GM13976 (cell line): Measurements from ENCODE around the gene C12orf54.
"Not testable (repeated sequence)": the region's sequence is repeated elsewhere in the genome, so short reads cannot be mapped to it uniquely, and the experiment has no call there.

Experiments used
- DNase-seq: peaks from one replicate; pipeline ENCODE4 v3.0.0; 2012; ENCODE audit warnings: low spot score
- in situ Hi-C: fragments of 300-500 bp; cut with MboI; formaldehyde crosslinking; loops from one replicate; pipeline ENCODE4 v1.12.0; 2022; ENCODE audit warnings: low sequenced_read_pairs, mixed read lengths, inconsistent platforms; ENCODE audit not compliant: unreplicated experiment
- TF ChIP-seq, protein P1 (sequence below): IDR thresholded peaks from 2 replicates; pipeline ENCODE4 v1.5.1; 2012; ENCODE audit warnings: borderline replicate concordance, mild to moderate bottlenecking; ENCODE audit not compliant: insufficient read depth; ENCODE audit errors: extremely low read depth, missing control alignments, control extremely low read depth

The C12orf54 gene

GRCh38 chr12:48482930-48483329 is 632 bp downstream of the C12orf54 start:
- DNase-seq: no peak
- TF ChIP-seq, protein P1, sequence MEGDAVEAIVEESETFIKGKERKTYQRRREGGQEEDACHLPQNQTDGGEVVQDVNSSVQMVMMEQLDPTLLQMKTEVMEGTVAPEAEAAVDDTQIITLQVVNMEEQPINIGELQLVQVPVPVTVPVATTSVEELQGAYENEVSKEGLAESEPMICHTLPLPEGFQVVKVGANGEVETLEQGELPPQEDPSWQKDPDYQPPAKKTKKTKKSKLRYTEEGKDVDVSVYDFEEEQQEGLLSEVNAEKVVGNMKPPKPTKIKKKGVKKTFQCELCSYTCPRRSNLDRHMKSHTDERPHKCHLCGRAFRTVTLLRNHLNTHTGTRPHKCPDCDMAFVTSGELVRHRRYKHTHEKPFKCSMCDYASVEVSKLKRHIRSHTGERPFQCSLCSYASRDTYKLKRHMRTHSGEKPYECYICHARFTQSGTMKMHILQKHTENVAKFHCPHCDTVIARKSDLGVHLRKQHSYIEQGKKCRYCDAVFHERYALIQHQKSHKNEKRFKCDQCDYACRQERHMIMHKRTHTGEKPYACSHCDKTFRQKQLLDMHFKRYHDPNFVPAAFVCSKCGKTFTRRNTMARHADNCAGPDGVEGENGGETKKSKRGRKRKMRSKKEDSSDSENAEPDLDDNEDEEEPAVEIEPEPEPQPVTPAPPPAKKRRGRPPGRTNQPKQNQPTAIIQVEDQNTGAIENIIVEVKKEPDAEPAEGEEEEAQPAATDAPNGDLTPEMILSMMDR: no peak
- in situ Hi-C loops: no loop called here

DNA sequence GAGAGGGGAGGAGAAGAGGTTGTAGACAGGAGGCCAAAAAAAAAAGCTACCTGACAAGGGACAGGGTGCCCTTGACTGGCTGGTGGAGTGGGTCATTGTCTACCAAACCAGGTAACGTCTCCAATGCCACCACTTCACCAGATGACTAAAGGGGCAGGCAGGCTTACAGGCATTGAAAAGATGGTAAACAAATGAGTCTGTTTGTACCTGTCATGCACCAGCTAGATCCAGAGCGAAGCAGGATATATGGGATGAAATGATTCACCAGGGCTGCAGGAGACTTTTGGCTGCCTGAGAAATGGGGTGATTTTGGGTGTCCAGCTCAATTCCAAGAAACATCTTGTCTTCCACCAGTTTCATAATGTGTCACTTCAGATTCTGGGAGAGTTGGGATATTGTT is 4.0 kb downstream of the C12orf54 start:
- DNase-seq: no peak
- in situ Hi-C loops: no loop called here
- TF ChIP-seq, protein P1: no peak

GRCh38 chr12:48486679-48487078 is 4.4 kb downstream of the C12orf54 start:
- no peak for DNase-seq
- in situ Hi-C loops: no loop called here
- TF ChIP-seq, protein P1: no peak

- peak; percentile 53 for DNase-seq
- TF ChIP-seq, protein P1: no peak
- in situ Hi-C loops: no loop called here
Measured at GRCh38 chr12:48489012-48489411, 6.7 kb downstream of the C12orf54 start.

- DNase-seq, in situ Hi-C loops: not testable (repeated sequence)
Measured at GRCh38 chr12:48489456-48489855, 7.2 kb downstream of the C12orf54 start.

DNA sequence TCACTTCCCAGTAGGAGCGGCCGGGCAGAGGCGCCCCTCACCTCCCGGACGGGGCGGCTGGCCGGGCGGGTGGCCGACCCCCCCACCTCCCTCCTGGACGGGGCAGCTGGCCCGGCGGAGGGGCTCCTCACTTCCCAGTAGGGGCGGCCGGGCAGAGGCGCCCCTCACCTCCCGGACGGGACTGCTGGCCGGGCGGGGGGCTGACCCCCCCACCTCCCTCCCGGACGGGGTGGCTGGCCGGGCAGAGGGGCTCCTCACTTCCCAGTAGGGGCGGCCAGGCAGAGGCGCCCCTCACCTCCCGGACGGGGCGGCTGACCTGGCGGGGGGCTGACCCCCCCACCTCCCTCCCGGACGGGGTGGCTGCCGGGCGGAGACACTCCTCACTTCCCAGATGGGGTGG is 18.0 kb downstream of the C12orf54 start:
- in situ Hi-C loops, DNase-seq: not testable (repeated sequence)

GRCh38 chr12:48506836-48507235 is 24.5 kb downstream of the C12orf54 start:
- in situ Hi-C loops, DNase-seq: not testable (repeated sequence)

DNA sequence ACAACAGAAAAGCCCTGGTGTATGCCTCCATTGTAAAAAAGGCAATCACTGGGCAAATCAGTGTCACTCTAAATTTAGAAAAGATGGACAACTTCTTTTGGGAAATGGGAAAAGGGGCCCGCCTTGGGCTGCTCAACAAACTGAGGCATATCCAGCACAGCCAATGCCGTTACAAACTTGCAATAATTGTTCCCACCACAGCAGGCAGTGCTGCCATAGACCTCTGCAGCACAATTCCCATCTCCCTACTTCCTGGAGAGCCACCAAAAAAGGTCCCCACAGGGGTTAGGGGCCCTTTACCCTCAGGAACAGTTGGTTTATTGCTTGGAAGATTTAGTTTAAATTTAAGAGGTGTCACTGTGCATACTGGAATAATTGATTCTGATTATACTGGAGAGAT is 26.7 kb downstream of the C12orf54 start:
- in situ Hi-C loops: no loop called here
- no peak for DNase-seq
- TF ChIP-seq, protein P1: no peak
